Testis (tissue), 2 donors: Measurements from ENCODE around the gene GALNT7.

Source experiments
- POLR2A ChIP-seq: fragments of 450-650 bp; IDR thresholded peaks from one replicate; pipeline ENCODE4 v1.6.1; 2017; ENCODE audit warnings: antibody characterized with exemption, mild to moderate bottlenecking, moderate library complexity
- TF ChIP-seq, protein P1 (sequence below), 3 experiments: fragments of 450-650 bp in 2 of 3; fragments of 200-600 bp in 1 of 3; sonication (generic) in 1 of 3; IDR thresholded peaks; one replicate each; pipeline ENCODE4 v1.5.1; 2016 to 2019; ENCODE audit warnings: antibody characterized with exemption in 3 of 3, mild to moderate bottlenecking in 2 of 3, moderate library complexity in 1 of 3

GRCh38 chr4:173130687-173131086, 37.9 kb upstream of the GALNT7 start:
- TF ChIP-seq, protein P1, sequence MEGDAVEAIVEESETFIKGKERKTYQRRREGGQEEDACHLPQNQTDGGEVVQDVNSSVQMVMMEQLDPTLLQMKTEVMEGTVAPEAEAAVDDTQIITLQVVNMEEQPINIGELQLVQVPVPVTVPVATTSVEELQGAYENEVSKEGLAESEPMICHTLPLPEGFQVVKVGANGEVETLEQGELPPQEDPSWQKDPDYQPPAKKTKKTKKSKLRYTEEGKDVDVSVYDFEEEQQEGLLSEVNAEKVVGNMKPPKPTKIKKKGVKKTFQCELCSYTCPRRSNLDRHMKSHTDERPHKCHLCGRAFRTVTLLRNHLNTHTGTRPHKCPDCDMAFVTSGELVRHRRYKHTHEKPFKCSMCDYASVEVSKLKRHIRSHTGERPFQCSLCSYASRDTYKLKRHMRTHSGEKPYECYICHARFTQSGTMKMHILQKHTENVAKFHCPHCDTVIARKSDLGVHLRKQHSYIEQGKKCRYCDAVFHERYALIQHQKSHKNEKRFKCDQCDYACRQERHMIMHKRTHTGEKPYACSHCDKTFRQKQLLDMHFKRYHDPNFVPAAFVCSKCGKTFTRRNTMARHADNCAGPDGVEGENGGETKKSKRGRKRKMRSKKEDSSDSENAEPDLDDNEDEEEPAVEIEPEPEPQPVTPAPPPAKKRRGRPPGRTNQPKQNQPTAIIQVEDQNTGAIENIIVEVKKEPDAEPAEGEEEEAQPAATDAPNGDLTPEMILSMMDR (IDR thresholded peaks at IDR 0.05), result no peak
- no peak for TF ChIP-seq POLR2A
